ENCODE data around the gene DSCAM. TPM values are rescaled to one million over a fixed set of nuclear protein-coding genes. Genes with fewer than 3 reads are reported as not detected.

Gene DSCAM
- total RNA-seq, 1 donor from 2014 or later, result 0.21 TPM

DNA sequence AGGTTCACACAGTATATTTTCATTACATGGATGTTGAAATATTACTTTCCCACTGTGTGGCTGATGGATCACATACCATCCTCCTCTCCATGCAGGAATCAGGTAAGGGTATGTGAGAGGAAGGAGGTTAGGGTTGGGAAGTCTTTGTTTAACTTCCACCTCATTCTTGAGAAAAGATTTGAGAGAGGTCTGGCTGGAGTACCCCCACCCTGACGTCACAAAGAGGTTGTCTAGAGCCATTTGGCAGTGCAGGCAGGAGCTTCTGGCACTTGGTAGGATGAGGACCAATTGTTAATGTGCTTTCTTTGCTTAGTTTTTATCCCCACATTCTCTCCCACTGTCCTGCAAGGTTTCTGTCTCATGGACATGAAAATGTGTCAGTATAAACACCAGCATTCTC, 356.6 kb downstream of the DSCAM start:
- Mint-ChIP-seq H3K36me3 (ENCODE audit: low read depth, unreplicated experiment) (peaks cover 11% of the 10 kb centered on the region), H3K27me3 (ENCODE audit: unreplicated experiment) (peaks cover 6% of the 10 kb centered on the region), H3K4me1 (ENCODE audit: unreplicated experiment) (no peaks in the 10 kb centered on the region), H3K27ac (ENCODE audit: unreplicated experiment) (no peak overlapping the region), H3K9me3 (ENCODE audit: unreplicated experiment) (peaks cover 22% of the 10 kb centered on the region), H3K4me3 (ENCODE audit: unreplicated experiment) (no peak overlapping the region)
- no peak for DNase-seq (ENCODE audit: low spot score)
- no peak for TF ChIP-seq CTCF (IDR thresholded peaks at IDR 0.05; ENCODE audit: unreplicated experiment)

- peaks cover 11% of the 10 kb centered on the region for H3K36me3 Mint-ChIP-seq (ENCODE audit: low read depth, unreplicated experiment)
- no peak overlapping the region for H3K4me3 Mint-ChIP-seq (ENCODE audit: unreplicated experiment)
- no peak for DNase-seq (ENCODE audit: low spot score)
- no peak for TF ChIP-seq CTCF (IDR thresholded peaks at IDR 0.05; ENCODE audit: unreplicated experiment)
- H3K27me3 Mint-ChIP-seq (ENCODE audit: unreplicated experiment), result peaks cover 6% of the 10 kb centered on the region
- no peaks in the 10 kb centered on the region for H3K4me1 Mint-ChIP-seq (ENCODE audit: unreplicated experiment)
- peaks cover 22% of the 10 kb centered on the region for H3K9me3 Mint-ChIP-seq (ENCODE audit: unreplicated experiment)
- H3K27ac Mint-ChIP-seq (ENCODE audit: unreplicated experiment), result no peak overlapping the region
These were observed 358.0 kb downstream of the DSCAM start for GRCh38 chr21:40489001-40489400.

- Mint-ChIP-seq H3K9me3 (ENCODE audit: unreplicated experiment) (peaks cover 27% of the 10 kb centered on the region), H3K4me1 (ENCODE audit: unreplicated experiment) (no peaks in the 10 kb centered on the region), H3K27me3 (ENCODE audit: unreplicated experiment) (no peaks in the 10 kb centered on the region), H3K4me3 (ENCODE audit: unreplicated experiment) (no peak overlapping the region), H3K36me3 (ENCODE audit: low read depth, unreplicated experiment) (no peaks in the 10 kb centered on the region), H3K27ac (ENCODE audit: unreplicated experiment) (no peak overlapping the region)
- no peak for TF ChIP-seq CTCF (IDR thresholded peaks at IDR 0.05; ENCODE audit: unreplicated experiment)
- no peak for DNase-seq (ENCODE audit: low spot score)
These were observed 365.2 kb downstream of the DSCAM start for GRCh38 chr21:40481764-40482163.

GRCh38 chr21:40474513-40474912, 372.4 kb downstream of the DSCAM start:
- Mint-ChIP-seq H3K27me3 (ENCODE audit: unreplicated experiment) (no peaks in the 10 kb centered on the region), H3K4me3 (ENCODE audit: unreplicated experiment) (no peak overlapping the region), H3K9me3 (ENCODE audit: unreplicated experiment) (peaks cover 29% of the 10 kb centered on the region), H3K27ac (ENCODE audit: unreplicated experiment) (no peak overlapping the region), H3K36me3 (ENCODE audit: low read depth, unreplicated experiment) (peaks cover 6% of the 10 kb centered on the region), H3K4me1 (ENCODE audit: unreplicated experiment) (no peaks in the 10 kb centered on the region)
- no peak for DNase-seq (ENCODE audit: low spot score)
- no peak for TF ChIP-seq CTCF (IDR thresholded peaks at IDR 0.05; ENCODE audit: unreplicated experiment)

DNA sequence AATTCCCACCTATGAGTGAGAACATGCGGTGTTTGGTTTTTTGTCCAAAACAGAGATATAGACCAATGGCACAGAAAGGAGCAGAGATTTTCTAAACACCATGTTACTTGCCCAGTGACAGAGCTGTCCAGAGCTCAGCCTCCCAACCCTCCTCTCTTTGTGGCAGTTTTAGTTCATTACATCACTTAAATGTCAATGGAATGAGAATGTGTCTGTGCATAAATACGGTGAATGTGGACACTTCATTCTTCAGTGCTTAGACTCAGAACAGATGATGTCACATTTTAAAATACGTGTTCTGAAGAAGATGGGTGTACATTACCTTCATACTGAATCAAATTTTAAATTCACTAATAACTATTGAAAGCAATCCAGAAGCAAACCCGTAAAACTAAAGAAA, 374.9 kb downstream of the DSCAM start:
- H3K4me1 Mint-ChIP-seq (ENCODE audit: unreplicated experiment), result no peaks in the 10 kb centered on the region
- peaks cover 6% of the 10 kb centered on the region for H3K36me3 Mint-ChIP-seq (ENCODE audit: low read depth, unreplicated experiment)
- H3K27me3 Mint-ChIP-seq (ENCODE audit: unreplicated experiment), result no peaks in the 10 kb centered on the region
- no peak for DNase-seq (ENCODE audit: low spot score)
- H3K4me3 Mint-ChIP-seq (ENCODE audit: unreplicated experiment), result no peak overlapping the region
- H3K27ac Mint-ChIP-seq (ENCODE audit: unreplicated experiment), result no peak overlapping the region
- H3K9me3 Mint-ChIP-seq (ENCODE audit: unreplicated experiment), result peaks cover 15% of the 10 kb centered on the region
- no peak for TF ChIP-seq CTCF (IDR thresholded peaks at IDR 0.05; ENCODE audit: unreplicated experiment)

All from endothelial cell (in vitro differentiated cells).